Pancreas (tissue), 10 donors: Measurements from ENCODE around the gene RBM20. TPM values are rescaled to one million over a fixed set of nuclear protein-coding genes. Genes with fewer than 3 reads are reported as not detected.
"Not testable (repeated sequence)": the region's sequence is repeated elsewhere in the genome, so short reads cannot be mapped to it uniquely, and the experiment has no call there.

Experiments
- ATAC-seq, 4 donors: fragments of 200-7000 bp; cut with Tn5 transposase; one replicate each; pipeline versions ENCODE4 v1.8.0 to v1.9.1; 2020; ENCODE audit warnings: mild to moderate bottlenecking in 4 of 4, moderate library complexity in 4 of 4
- DNase-seq, 6 donors: peaks; one replicate each; pipeline ENCODE4 v3.0.0-alpha.2; 2020
- FAIRE-seq: peaks from 2 replicates; lab custom pipeline; 2012; peaks lifted over from hg19 to GRCh38; lab: Jason Lieb, UNC
- H3K27ac ChIP-seq, 4 donors: fragments of 200-600 bp; sonication (generic); 1 replicate in 3 of 4; 2 replicates in 1 of 4; pipeline versions ENCODE4 v1.5.0 to v1.8.0; 2020
- H3K27me3 ChIP-seq, 4 donors: fragments of 200-600 bp; one replicate each; pipeline ENCODE4 v1.8.0; 2021
- H3K36me3 ChIP-seq, 3 donors: fragments of 200-600 bp; sonication (generic) in 1 of 3; one replicate each; pipeline versions ENCODE4 v1.5.0 to v1.8.0; 2020 to 2021
- H3K4me1 ChIP-seq, 3 donors: fragments of 200-600 bp; one replicate each; pipeline ENCODE4 v1.8.0; 2021
- H3K4me3 ChIP-seq, 4 donors: fragments of 200-600 bp; sonication (generic) in 2 of 4; one replicate each; pipeline versions ENCODE4 v1.5.0 to v1.8.0; 2020 to 2021
- H3K9me3 ChIP-seq, 4 donors: fragments of 200-600 bp; one replicate each; pipeline ENCODE4 v1.8.0; 2021
- WGBS, 2 donors: extraction: QIAGEN DNeasy Blood & Tissue Kit; methylation state at CpG; one replicate each; pipeline ENCODE4 v1.1.7; 2013; 5-methylcytosine and 5-hydroxymethylcytosine counted together
- intact Hi-C, 3 donors: fragments of 100-400 bp; cut with DNase I; formaldehyde crosslinking; loops; one replicate each; pipeline versions ENCODE4 v1.11.1 to v1.14.2; 2022
- polyA plus RNA-seq, 2 donors: library from polyadenylated mRNA; stranded (reverse); fragments of 200-250 nt; gene quantifications; one replicate each; pipeline ENCODE4 v1.2.3, GENCODE V29; 2013
- total RNA-seq, 6 donors: library from RNA; stranded (reverse); fragmentation: NEBNext Ultra II Directional in 4 of 6; extraction: Animal tissue kit (Norgen Biotek cat#: 25700) in 4 of 6; gene quantifications; one replicate each; pipeline versions ENCODE4 v1.2.1 to v1.2.4, GENCODE V29; 2021 to 2023
- TF ChIP-seq, protein P1 (sequence below), 4 donors: fragments of 200-600 bp; sonication (generic) in 3 of 4; IDR thresholded peaks; one replicate each; pipeline versions ENCODE4 v1.5.0 to v1.8.0; 2021; ENCODE audit warnings: antibody characterized with exemption in 4 of 4
- donor health status: healthy with polysubstance abuse.
- donor health status: DM: no; HTN: no; CAD: no; lungs with moderate emphysema.
- donor health status: DM: no; HTN: no; CAD: no.
- donor health status: control.
- donor health status: control.
- donor health status: Bipolar disorder and iron deficiency.
- donor health status: DM: yes; HTN: yes; CAD: no.
- donor health status: DM: no; HTN: no; CAD: no.
- donor health status: DM: no; HTN: no; CAD: no.
- donor health status: DM: yes; HTN: yes; CAD: no.

RBM20 gene
- total and polyA plus RNA-seq, 8 donors, result 0.79 to 23.6 (median 3.7) TPM

DNA sequence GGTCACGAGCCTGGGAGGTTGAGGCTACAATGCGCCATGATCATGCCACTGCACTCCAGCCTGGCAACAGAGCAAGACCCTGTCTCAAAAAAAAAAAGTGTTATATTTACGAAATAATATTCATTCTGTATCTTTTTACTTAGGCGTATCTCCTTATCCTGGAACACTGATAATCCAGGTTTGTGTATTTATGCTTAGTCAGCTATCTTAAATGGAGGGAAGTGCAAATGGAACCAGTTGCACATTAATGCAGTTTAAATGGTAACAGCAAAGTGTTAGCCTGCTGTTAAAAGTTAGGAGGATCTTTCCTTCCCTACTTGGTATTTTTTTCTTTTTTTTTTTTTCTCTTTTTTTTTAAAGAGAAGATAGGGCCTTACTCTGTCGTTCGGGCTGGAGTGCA lies 36.0 kb upstream of the RBM20 start:
- Histone ChIP-seq H3K9me3 (no peaks in the 10 kb centered on the region), H3K4me3 (no peak overlapping the region), H3K36me3 (peaks cover 6 to 25% (median 8%) of the 10 kb centered on the region in 3 donors), H3K27ac (no peak overlapping the region), H3K27me3 (no peaks in the 10 kb centered on the region), H3K4me1 (no peaks in the 10 kb centered on the region)
- FAIRE-seq, result no peak
- intact Hi-C loops, result no loop called here
- TF ChIP-seq, protein P1, sequence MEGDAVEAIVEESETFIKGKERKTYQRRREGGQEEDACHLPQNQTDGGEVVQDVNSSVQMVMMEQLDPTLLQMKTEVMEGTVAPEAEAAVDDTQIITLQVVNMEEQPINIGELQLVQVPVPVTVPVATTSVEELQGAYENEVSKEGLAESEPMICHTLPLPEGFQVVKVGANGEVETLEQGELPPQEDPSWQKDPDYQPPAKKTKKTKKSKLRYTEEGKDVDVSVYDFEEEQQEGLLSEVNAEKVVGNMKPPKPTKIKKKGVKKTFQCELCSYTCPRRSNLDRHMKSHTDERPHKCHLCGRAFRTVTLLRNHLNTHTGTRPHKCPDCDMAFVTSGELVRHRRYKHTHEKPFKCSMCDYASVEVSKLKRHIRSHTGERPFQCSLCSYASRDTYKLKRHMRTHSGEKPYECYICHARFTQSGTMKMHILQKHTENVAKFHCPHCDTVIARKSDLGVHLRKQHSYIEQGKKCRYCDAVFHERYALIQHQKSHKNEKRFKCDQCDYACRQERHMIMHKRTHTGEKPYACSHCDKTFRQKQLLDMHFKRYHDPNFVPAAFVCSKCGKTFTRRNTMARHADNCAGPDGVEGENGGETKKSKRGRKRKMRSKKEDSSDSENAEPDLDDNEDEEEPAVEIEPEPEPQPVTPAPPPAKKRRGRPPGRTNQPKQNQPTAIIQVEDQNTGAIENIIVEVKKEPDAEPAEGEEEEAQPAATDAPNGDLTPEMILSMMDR (IDR thresholded peaks at IDR 0.05), result no peak
- no peak for DNase-seq
- no peak for ATAC-seq
- 58 to 70% methylated on average over 6 of the region's 6 CpGs for WGBS, 2 donors

DNA sequence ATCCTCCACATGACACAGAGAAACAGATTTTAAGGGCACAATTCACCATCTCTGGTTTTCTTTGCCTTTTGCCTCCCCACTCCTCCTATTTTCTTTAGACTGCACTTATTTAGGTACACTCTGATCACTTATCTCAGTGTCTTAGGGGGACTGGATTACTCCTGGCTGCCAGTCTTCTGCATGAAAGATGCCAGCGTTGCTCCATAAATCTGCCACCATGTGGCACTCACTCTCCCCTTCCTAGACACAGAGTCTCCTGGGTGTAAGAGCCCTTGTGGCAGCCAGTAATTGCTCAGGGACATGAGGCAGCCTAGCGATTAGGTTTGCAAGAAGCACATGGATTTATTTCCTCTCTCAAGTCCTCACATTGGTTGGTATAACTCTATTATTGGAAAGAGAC lies 34.5 kb upstream of the RBM20 start:
- FAIRE-seq, result no peak
- ATAC-seq, result peak in 3 of 4 donors; percentile 52 to 64 (median 61)
- Histone ChIP-seq H3K4me1 (no peaks in the 10 kb centered on the region), H3K27ac (no peak overlapping the region), H3K27me3 (no peaks in the 10 kb centered on the region), H3K36me3 (peaks cover 4 to 12% (median 8%) of the 10 kb centered on the region in 3 donors), H3K4me3 (no peak overlapping the region), H3K9me3 (no peaks in the 10 kb centered on the region)
- no peak for DNase-seq
- TF ChIP-seq, protein P1 (IDR thresholded peaks at IDR 0.05), result no peak
- 16 to 17% methylated on average over 2 of the region's 2 CpGs for WGBS, 2 donors
- intact Hi-C loops, result no loop called here

DNA sequence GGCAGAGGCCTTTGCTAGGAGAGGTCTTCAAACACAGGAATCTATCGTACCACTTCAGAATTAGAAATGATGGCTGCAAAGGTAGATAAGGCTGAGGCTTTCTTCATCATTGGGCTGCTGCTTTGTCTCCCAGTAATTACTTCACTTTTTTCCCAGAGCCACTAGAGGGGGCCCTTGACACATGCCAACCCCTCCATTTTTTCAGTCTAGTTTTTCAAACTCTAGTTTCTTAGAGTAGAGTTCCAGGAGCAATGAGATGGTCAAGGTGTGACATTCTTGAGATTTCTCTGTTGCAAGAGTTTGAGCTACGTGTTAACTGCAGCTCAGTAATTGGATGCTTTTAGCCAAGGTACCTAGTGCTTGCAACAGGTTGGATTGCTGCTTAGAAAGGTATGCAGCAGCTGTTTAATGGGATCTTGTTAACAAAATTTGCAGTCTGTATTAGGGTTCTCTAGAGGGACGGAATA lies 33.8 kb upstream of the RBM20 start:
- no peaks in the 10 kb centered on the region for H3K9me3 ChIP-seq
- 5 to 10% methylated on average over 3 of the region's 3 CpGs for WGBS, 2 donors
- peaks cover 0 to 7% (median 6%) of the 10 kb centered on the region in 3 donors for H3K36me3 ChIP-seq
- peak in 3 of 6 donors; percentile 27 to 53 (median 27) for DNase-seq
- peak; percentile 5 for FAIRE-seq
- H3K27ac ChIP-seq, result no peak overlapping the region
- no peak overlapping the region for H3K4me3 ChIP-seq
- H3K27me3 ChIP-seq, result no peaks in the 10 kb centered on the region
- intact Hi-C loops, result no loop called here
- H3K4me1 ChIP-seq, result no peaks in the 10 kb centered on the region
- TF ChIP-seq, protein P1 (IDR thresholded peaks at IDR 0.05), result peak; percentile 32 to 75 (median 64)
- ATAC-seq, result peak; percentile 73 to 95 (median 88)

DNA sequence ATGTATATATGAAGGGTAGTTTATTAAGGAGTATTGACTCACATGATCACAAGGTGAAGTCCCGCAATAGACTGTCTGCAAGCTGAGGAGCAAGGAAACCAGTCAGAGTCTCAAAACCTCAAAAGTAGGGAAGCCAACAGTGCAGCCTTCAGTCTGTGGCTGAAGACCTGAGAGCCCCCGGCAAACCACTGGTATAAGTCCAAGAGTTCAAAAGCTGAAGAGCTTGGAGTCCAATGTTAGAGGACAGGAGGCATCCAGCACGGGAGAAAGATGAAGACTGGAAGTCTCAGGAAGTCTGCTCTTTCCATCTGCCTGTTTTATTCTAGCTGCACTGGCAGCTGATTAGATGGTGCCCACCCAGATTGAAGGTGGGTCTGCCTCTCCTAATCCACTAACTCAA lies 33.4 kb upstream of the RBM20 start:
- H3K4me1 ChIP-seq, H3K27me3 ChIP-seq, H3K4me3 ChIP-seq, intact Hi-C loops, FAIRE-seq, H3K9me3 ChIP-seq, H3K36me3 ChIP-seq, DNase-seq, ATAC-seq, H3K27ac ChIP-seq: not testable (repeated sequence)
- WGBS, 2 donors, result 71 to 72% methylated on average over 3 of the region's 3 CpGs

DNA sequence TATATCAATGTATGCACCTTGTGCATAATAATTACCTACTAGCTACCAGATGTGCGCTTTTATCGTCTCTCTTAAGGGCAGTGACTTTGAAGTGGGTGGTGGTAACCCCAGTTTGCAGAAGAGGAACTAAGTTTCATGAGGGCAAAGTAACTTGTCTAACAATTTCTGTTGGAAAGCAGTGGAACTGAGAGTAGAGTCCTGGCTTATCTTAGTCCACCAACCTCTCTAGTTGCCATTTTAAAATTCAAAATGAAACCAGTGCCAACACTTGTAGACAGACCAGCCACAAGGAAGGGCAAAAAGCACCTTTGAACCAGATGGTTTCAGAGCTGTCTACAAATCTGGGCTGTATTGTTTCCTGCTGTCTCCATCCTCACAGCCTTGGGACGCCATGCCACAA lies 32.0 kb upstream of the RBM20 start:
- 82 to 87% methylated on average over 3 of the region's 3 CpGs for WGBS, 2 donors
- no peak for DNase-seq
- FAIRE-seq, result no peak
- no peaks in the 10 kb centered on the region for H3K9me3 ChIP-seq
- TF ChIP-seq, protein P1 (IDR thresholded peaks at IDR 0.05), result no peak
- no peaks in the 10 kb centered on the region for H3K4me1 ChIP-seq
- no peak for ATAC-seq
- no peak overlapping the region for H3K4me3 ChIP-seq
- H3K27me3 ChIP-seq, result no peaks in the 10 kb centered on the region
- no peaks in the 10 kb centered on the region for H3K36me3 ChIP-seq
- intact Hi-C loops, result no loop called here
- H3K27ac ChIP-seq, result no peak overlapping the region
